Endometrium (tissue), 2 donors: ENCODE measurements around the gene GCG.
A peak's percentile ranks its signal among the peaks of the same experiment; 100 is the strongest.

Experiments
- FAIRE-seq: peaks from 2 replicates; lab custom pipeline; 2012; peaks lifted over from hg19 to GRCh38; lab: Jason Lieb, UNC
- donor health status: control.
- donor health status: control.

The GCG gene

DNA sequence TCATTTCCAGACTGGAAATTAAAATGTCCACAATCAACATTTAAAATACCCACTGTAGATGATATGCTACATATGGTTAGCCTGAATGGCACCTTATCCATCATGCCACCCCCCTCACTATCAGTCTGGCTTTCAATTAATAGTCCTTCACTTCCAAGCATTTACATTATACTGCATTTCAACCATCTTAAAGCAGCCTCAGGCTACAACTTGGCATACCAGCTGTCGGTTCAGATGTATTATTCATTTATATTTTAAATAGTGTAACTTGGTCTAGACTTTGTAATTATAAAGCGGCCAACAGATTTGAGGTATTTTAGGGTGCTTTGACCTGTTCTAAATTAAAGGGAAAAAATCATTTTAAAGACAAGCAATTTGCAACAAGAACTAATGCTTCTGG, 2.6 kb downstream of the GCG start:
- FAIRE-seq, result no peak

DNA sequence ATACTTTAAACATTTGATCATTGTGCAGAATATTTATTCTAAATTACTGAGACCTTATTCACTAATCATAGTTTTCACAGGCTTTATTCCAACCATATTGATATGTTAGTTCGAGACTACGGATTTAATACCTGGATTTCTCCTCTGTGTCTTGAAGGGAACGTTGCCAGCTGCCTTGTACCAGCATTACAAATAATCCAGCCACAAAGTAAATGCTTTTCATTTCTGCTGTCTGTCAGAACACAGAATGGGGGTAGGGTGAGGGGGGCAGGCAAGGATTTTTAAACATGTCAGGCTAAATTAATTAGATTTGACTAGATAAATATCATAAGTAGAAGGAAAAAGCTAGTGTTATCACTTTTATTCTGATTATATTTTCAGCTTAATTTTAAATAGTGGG, 3.1 kb downstream of the GCG start:
- FAIRE-seq, result no peak

DNA sequence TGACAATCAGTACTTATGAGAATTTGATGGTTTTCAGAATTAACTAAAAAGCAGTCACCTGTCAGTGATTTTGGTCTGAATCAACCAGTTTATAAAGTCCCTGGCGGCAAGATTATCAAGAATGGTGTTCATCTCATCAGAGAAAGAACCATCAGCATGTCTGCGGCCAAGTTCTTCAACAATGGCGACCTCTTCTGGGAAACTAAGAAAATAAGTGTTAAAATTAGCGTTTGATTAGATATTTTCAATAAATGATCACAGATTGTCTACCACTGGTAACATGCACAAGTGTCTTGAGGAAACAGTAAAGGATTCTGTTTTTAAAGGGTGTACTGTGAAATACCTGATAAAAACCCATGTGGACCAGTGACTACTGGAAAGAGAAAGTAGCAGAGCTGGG, 8.1 kb downstream of the GCG start:
- no peak for FAIRE-seq

DNA sequence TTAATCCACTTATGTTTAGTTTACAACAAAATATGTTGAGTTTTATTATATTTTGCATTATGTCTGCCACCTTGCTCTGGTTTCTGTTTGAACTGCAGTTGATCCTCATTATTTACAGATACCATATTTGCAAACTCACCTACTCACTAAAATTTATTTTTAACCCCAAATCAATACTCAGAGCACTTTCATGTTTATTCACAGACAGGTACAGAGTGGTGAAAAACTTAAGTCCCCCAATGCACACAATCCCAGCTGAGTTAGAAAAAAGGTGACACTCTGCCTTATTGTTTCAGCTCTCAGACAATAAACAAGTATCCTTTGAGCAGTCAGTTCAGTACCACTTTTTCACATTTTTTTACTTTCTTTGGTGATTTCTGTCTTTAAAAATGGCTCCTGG, 13.7 kb downstream of the GCG start:
- no peak for FAIRE-seq

DNA sequence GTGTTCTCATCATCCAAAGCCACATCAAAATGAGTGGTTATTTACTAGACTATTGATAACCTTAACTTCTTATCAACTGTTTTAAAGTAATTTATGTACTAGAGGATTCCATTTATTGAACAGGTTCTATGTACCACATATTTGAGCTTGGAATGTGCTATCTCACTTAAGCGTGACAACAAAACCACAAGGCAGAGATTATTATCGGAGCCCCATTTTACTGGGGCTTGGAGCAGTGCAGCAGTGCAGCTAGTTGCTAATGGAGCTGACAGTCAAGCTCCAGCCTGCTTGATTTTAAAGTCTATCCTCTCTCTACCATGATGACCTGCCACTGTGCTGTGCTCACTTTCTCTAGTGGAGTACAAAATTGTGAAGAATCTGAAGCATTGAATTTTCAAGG, 24.6 kb downstream of the GCG start:
- no peak for FAIRE-seq

DNA sequence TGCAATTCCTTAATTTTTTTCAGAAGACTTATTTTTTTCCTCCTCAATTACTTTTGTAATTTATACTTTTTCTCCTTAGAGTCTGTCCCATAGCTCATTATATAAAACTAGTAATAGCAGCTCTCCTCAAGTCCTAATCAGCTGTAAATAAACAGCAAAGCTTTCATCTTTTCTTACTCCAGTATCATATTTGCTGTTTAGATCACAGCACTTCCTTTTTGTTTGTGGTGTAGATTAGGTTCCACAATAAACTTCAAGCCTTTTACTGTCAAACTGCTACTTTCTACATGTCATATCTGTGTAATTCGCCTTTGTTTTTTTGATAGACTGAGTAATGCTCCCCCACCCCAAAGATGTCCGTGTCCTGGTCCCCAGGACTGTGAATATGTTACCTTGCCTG, 25.5 kb downstream of the GCG start:
- no peak for FAIRE-seq

DNA sequence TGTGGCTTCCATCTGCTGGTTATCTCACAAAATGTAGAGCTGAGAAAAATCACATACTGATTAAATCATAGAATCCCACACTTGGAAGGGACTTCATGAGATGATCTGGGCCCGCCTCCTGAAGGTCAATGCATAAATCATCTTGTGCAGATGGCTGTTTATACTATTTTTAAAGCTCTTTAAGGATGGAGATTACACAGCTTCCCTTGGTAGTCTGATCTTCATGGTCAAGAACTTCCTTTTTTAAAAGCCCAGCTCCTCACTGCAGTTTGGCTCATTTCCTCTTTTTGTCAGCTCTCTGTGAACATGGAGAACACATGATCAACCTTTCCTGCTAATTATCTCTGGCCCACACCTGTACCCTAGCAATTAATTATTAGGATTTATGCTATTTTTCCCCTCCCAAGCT, 25.9 kb downstream of the GCG start:
- no peak for FAIRE-seq

DNA sequence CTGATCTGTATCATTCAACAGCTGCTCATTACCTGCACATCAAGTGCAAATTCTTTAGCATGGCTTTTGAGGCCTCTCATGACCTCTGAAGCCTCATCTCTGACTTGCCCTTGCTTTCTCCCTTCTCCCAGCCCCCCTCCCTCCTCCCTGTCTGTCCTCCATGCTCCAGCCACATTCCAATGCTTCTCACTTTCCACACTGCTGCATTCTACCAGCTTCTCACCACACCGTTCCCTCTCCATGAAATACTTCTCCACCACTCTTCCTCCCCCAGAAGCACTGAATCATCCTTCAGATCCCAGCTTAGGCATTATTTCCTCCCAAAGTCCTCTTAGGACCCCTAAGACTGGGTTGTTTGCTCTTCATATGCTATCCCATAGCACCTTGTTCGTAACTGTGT, 26.9 kb downstream of the GCG start:
- FAIRE-seq, result no peak

DNA sequence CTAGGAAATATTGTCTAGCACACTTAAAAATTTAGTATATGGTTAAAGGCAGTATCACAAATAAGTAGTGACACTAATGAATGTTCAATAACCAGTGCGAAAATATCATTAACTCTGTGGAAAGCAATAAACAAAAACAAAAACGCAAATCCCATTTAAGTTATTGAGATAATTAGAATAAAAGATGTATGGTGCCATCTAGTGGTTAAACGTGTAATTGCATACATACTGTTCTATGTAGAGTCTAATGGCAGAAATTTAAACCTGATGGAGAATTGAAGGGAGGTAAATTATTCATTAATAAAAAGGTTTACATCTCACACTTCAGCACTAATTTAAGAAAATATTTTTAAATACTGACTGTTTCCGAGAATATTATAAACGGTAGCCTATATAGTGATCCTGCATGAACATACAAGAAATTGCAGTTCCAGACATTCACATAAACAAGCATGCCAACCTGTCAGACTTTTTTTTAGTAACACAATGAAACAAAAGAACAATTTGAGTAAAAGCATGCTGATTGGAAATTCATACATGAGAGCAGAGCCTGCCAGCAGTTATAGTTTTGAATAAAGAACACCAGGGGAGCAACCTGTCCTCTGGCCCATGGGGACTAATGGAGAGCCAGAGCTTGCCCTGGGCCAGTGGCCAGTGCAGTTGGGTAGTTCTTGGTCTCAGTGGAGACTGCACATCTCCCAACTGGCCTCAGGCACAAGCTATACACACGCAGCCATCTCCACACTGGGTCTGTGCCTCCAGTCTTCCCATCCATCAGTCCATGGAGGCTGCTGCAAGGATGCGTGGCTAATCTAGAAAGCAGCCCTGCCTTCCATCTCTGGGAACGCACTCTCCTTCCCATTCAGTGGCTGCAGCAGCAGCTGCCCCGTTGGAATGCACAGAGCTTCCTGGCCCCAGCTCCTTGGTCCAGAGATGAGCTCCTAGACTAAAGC, 28.0 kb downstream of the GCG start:
- peak; percentile 89 for FAIRE-seq

DNA sequence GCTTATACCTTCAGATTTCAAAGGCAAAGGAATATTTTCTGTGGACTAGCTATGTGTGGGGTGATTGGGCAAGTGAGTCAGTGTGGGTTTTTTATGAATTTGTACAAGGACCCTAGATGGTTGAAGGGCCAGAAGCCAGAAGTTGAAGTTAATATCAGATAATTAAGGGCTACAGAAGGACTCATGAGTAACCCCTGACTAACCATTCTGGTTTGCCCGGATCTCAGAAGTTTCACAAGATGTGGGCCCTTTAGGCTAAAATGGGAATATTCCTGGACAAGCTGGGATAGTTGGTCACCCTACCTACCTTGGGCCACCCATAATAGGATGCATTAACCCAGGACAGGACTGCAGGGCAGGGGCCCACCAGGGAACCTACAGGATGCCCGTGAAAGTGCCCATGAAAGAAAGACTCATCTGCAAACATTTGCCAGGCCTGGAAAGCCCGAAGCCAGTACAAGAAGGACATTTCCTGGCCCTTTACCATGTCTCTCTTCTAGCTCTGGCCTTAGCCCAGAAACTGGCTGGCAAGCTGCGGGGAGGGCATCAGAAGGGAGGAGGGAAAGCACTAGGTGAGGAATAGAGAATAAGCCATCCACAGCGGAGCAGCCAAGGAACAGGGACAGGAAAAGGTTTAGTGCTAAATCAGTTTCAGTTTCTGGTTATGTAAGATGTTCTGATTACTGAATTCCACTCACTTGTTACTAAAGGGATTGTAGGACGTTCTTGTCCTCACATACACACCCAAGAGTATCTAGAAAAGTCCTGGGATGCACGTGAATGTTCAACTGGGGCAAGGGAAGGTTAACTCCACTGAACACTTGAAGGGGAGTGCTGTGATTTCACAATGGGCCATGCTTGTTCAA, 33.6 kb downstream of the GCG start:
- no peak for FAIRE-seq

DNA sequence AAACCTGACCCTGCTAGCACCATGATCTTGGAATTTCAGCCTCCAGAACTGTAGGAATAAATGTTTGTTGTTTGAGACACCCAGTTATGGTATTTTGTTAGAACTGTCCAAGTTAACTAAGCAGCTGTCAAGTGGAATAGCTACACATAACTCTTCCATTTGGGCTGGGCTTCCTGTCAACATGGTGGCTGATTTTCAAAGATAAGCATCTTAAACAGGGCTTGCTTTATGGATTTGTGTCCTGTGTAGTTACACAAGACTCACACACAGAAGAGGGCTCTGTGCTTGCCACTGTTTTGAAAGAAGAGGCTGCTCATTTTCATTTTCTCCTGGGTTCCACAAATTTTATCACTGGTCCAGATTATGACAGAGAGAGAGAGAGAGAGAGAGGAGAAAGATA, 35.7 kb downstream of the GCG start:
- FAIRE-seq, result no peak

DNA sequence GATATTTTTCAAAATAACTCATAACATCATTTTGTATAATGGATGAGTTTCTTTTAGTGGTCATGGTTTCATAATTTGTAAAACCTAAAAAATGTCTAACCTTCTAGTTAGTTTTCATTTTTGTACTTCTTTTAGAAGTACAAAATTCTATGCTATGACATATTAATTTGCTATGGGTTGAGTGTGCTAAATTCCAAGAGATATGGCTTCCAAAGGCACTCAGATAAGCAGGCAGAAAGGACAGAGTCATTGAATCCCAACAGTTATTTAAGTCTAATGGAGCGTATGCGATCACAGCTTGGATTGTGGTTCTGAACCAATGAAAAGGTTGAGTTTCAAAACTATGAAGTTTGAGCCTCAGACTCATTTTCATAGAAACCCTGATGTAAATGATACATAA, 37.0 kb downstream of the GCG start:
- FAIRE-seq, result no peak

DNA sequence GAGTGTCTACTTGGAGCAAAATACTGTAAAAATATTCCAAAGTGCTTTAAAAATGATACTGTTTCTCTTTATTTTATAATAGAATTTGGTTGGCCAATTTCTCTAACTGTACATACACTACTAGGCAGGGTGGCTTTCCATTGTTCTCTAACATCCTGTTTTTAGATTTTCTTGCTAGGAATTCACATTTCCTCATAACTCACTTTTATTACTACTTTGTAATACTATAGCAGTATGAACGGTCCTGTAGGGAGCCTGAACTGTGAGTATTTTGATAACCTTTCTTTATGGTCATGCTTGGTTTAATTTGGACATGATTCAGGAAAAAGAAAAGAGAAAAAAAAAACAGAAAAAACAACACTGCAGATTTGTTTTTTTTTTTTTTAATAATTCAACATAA, 37.8 kb downstream of the GCG start:
- peak; percentile 90 for FAIRE-seq

DNA sequence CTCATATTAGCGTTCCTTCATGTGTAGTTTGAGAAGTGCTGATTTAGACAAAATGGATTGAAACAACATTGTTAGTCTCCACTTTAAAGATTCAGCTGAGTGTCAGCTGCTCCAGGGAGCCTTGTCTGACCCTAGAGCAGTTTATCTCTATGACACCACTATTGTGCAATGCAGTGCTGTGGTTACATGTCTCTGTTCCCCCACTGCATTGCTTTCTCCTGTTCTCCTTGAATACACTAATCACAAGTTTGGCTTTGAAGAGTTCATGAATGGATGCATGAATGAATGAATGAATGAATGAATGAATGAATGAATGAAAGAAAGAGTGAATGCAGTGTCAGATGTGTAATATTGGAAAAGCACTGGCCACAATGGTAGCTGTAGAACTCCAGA, 38.3 kb downstream of the GCG start:
- no peak for FAIRE-seq

DNA sequence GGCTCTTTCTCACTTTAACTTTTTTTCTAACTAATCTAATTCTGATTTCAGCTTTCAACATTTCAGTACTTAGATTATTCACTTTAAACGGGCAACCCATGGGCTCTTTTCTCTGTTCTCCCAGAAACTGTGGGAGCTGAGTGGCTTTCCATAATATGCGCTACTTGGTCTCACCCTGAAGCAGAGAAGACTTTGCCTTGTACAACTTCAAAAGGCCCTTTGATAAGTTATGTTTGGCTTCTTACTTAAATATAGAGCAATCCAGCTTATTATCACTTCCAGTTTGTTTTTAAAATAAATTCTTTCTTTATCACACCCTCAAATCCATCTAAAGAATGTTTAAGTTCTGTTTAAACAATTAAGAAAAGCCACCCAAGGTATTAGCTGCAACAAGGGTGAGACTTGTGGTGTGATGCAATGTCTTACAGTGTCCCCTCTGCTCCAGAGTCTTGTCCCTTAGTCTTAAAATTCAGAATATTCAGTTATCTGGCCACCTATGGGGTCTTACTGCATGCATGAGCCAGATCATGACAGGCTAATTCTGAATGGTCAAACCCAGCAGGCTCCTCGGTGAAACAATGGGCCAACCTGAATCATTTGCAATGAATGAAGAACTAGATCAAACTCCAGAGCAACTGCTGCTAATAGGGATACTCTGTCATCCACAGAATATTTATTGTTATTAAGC, 38.8 kb downstream of the GCG start:
- no peak for FAIRE-seq

DNA sequence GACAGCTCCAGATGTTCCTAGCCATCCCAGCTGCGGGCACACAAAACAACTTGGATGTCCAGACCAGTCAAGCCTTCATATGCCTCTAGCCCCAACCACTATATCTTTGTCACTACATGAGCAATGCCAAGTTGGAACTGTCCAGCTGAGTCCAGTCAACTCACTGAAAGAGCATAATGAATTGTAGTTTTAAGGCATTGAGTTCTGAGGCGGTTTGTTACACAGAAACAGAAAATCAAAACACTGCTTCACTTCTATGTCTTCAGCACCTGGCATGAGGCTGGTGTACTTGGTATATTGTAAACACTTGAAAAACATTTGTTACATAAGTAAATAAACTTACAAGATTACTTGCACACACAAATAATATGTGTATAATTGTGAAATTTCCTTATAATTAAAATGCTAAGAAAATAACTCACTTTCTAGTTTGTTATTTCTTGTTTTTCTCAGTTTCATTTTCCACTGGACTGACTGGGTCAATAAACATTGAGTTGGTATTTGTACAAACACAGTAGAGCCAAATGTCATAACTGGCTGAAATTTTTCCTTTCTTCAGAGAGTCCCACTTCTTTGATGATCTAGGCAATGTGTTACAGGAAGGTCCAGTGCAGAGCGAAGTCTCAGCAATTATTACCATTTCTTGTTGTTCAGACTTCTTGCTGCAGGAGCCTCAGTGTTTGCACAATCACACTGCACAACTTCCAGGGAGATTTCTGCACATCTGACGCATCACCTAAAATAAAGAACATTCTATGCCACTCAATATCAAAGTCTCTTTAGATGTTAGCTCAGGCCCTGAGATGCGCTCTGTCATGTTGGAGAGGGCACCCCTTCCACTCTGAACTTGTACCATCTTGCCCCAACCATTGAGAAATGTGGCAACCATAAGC, 39.8 kb downstream of the GCG start:
- no peak for FAIRE-seq

DNA sequence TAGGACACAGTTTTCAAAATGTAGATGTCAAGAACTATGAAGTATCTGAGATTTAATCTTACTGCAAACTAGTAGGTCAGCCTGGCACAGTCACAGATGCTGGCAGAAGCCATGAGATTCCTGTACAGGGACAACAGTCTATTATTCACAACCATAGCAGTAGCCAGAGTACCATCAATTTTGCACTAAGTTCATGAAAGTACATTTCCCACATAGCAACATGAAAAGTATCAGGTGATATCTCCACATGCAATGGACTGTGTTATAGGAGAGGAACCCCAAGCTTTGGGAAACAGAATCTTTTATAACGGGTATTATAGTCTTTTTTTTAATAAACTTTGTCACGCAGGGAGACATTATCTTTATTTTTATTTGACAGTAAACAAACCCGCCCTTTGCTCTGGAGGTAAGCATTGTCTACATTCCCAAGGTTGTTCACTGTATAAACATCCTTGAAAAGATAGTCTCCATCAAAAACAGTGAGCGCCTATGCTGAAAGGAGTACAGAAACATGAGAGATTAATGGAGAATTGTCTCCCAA, 44.6 kb downstream of the GCG start:
- FAIRE-seq, result no peak

DNA sequence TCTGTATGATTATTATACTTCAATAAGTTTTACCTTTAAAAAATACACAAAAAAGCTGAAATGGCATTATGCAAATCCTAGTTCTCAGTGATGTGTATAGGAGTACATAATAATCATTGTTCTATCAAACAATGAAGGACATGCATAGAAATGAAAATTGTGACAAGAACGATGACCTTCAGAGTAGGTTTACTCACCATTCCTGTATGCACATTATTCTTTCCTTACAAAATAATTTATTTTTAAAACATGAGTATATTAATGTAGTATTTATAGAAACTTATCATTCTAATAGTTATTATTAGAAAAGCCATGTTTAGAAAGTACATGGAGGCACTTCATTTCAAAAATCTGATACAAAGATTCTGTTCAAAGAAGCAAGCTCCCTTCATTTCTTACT, 45.3 kb downstream of the GCG start:
- no peak for FAIRE-seq

DNA sequence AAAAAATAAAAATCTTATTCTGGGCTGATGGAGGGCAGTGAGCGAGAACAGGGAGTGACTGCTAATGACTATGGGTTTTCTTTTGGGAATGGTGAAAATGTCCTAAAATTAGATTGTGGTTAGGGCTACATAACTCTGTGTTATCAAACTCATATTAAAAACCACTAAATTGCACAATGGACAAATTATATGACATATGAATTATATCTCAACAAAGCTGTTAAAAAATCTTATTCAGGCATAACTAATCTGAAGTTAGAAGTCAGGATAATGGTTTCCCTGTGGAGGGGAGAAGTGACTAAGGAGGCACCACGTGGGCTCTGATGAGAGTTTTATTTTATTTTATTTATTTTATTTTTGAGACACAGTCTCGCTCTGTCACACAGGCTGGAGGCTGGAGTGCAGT, 45.9 kb downstream of the GCG start:
- no peak for FAIRE-seq

DNA sequence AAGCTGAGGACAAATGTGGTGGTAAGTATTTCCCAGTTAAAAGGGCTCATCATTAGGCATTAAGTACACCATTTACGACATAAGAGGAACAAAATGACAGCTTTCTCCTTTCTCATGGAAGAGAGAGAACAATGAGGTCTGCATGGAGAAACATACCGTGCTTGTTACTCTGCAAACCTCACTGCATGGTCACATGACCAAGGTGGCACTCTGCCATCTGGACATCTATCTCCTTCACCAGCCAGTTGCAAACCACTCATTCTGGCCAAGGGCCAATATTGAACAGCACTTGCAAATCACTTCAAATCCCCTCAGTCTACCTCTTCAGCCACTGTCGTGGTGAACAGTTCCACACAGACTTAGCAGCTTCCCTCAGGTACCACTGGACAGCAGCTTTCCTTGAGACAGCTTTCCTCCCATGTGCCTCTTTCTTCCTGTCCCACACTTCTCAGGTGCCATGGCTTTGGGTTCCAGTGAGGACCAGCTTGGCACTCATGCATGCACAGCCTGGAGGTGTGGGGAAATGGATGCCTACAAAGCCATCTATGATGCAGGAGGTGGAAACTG, 48.5 kb downstream of the GCG start:
- FAIRE-seq, result no peak

DNA sequence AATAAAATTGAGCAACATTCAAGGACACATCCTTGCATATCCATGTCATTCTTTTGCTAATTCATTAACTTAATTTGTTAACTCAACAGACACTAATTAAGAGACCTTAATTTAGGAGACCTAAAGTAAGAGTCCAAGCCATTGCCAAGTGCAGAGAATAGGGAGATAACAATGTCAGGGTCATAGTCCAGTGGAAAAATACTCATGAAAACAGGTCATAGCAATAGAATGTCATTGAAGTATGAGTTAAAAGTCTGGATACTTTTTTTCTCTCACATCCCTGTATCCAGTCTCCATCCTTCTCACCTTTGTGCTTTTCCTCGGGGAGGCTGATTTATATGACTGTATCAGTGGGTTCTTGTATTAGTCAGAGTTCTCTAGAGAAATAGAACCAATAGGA, 51.5 kb downstream of the GCG start:
- FAIRE-seq, result no peak
